DOHH2 (cell line): ENCODE data around the gene TGFBR2.

Experiments used
- H3F3A ChIP-seq: fragments of 200-600 bp; sonication (generic), shearing (Covaris generic); 2 replicates; pipeline ENCODE4 v1.6.0; 2016; ENCODE audit warnings: antibody characterized with exemption, mild to moderate bottlenecking; ENCODE audit not compliant: control insufficient read depth, insufficient read depth
- H3K27ac ChIP-seq: fragments of 200-600 bp; sonication (generic); 2 replicates; pipeline ENCODE4 v1.5.1; 2014; ENCODE audit warnings: low read depth, mild to moderate bottlenecking, low read length, moderate library complexity
- H3K27me3 ChIP-seq: fragments of 200-600 bp; sonication (generic); 2 replicates; pipeline ENCODE4 v1.6.1; 2014; ENCODE audit warnings: mild to moderate bottlenecking, low read length, mixed read lengths; ENCODE audit not compliant: control insufficient read depth
- H3K36me3 ChIP-seq: fragments of 200-600 bp; sonication (generic); 2 replicates; pipeline ENCODE4 v1.6.1; 2014; ENCODE audit warnings: mild to moderate bottlenecking, low read length, moderate library complexity, mixed read lengths; ENCODE audit not compliant: control insufficient read depth
- H3K4me1 ChIP-seq: fragments of 200-600 bp; sonication (generic); 2 replicates; pipeline ENCODE4 v1.6.1; 2014; ENCODE audit warnings: mild to moderate bottlenecking, low read length, mixed read lengths; ENCODE audit not compliant: control insufficient read depth
- H3K4me2 ChIP-seq: fragments of 200-600 bp; sonication (generic); 2 replicates; pipeline ENCODE4 v1.6.0; 2014; ENCODE audit warnings: mild to moderate bottlenecking, low read length, moderate library complexity
- H3K4me3 ChIP-seq: fragments of 200-600 bp; sonication (generic); 2 replicates; pipeline ENCODE4 v1.5.1; 2014; ENCODE audit warnings: mild to moderate bottlenecking, low read length, mixed read lengths
- H3K79me2 ChIP-seq: fragments of 200-600 bp; sonication (generic); 2 replicates; pipeline ENCODE4 v1.6.1; 2014; ENCODE audit warnings: mild to moderate bottlenecking, low read length, mixed read lengths; ENCODE audit not compliant: control insufficient read depth
- H3K9me2 ChIP-seq: fragments of 200-600 bp; sonication (generic); replicated peaks from 2 replicates; pipeline ENCODE4 v1.6.1; 2014; ENCODE audit warnings: mild to moderate bottlenecking, low read length, mixed read lengths; ENCODE audit not compliant: control insufficient read depth
- H3K9me3 ChIP-seq: fragments of 200-600 bp; sonication (generic); 2 replicates; pipeline ENCODE4 v1.6.1; 2014; ENCODE audit warnings: antibody characterized with exemption, low read length, mixed read lengths; ENCODE audit not compliant: control insufficient read depth, insufficient read depth
- H4K20me1 ChIP-seq: fragments of 200-600 bp; sonication (generic); 2 replicates; pipeline ENCODE4 v1.6.0; 2014; ENCODE audit warnings: low read depth, mild to moderate bottlenecking, antibody characterized with exemption, low read length, moderate library complexity; ENCODE audit not compliant: control insufficient read depth, insufficient read depth
- EZH2phosphoT487 ChIP-seq: fragments of 200-600 bp; sonication (generic); IDR thresholded peaks from 2 replicates; pipeline ENCODE4 v1.6.1; 2017; ENCODE audit warnings: borderline replicate concordance, mild to moderate bottlenecking, antibody characterized with exemption, low read length, moderate library complexity, mixed read lengths
- TF ChIP-seq, protein P1 (sequence below): fragments of 200-600 bp; sonication (generic); IDR thresholded peaks from one replicate; pipeline ENCODE4 v1.5.1; 2014; ENCODE audit warnings: antibody characterized with exemption, mild to moderate bottlenecking, low read depth, low read length; ENCODE audit not compliant: poor library complexity, severe bottlenecking

TGFBR2 gene

GRCh38 chr3:30583973-30584372, 22.4 kb upstream of the TGFBR2 start:
- Histone ChIP-seq H3K4me3 (no peak overlapping the region), H4K20me1 (no peaks in the 10 kb centered on the region), H3F3A (no peaks in the 10 kb centered on the region), H3K9me2 (no peaks in the 10 kb centered on the region), H3K4me1 (no peaks in the 10 kb centered on the region), H3K9me3 (no peaks in the 10 kb centered on the region), H3K27ac (no peak overlapping the region), H3K79me2 (no peaks in the 10 kb centered on the region), H3K4me2 (no peak overlapping the region), H3K36me3 (no peaks in the 10 kb centered on the region), H3K27me3 (no peaks in the 10 kb centered on the region)
- TF ChIP-seq EZH2phosphoT487, result no peak

DNA sequence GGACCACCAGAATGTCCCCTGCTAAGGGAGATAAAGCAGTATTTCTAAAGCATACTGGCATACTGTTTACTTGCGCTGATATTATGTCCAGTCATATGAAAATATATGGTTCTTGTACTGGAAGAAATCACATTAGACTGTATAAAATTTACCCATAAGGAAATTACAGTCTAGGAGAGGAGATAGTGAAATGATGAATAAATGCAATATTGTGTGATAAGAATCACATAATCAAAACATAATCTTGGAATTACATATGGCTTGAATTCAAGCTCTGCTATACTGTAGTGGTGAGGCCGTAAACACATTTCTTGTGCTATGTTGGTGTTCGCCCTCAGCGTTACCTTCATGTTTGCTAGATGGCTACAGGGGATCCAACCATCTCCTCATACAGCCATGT, 20.7 kb upstream of the TGFBR2 start:
- Histone ChIP-seq H4K20me1 (no peaks in the 10 kb centered on the region), H3K27ac (no peak overlapping the region), H3K79me2 (no peaks in the 10 kb centered on the region), H3K27me3 (no peaks in the 10 kb centered on the region), H3F3A (no peaks in the 10 kb centered on the region), H3K4me1 (no peaks in the 10 kb centered on the region), H3K4me3 (no peak overlapping the region), H3K9me3 (no peaks in the 10 kb centered on the region), H3K9me2 (no peaks in the 10 kb centered on the region), H3K36me3 (no peaks in the 10 kb centered on the region), H3K4me2 (no peak overlapping the region)
- TF ChIP-seq, protein P1, sequence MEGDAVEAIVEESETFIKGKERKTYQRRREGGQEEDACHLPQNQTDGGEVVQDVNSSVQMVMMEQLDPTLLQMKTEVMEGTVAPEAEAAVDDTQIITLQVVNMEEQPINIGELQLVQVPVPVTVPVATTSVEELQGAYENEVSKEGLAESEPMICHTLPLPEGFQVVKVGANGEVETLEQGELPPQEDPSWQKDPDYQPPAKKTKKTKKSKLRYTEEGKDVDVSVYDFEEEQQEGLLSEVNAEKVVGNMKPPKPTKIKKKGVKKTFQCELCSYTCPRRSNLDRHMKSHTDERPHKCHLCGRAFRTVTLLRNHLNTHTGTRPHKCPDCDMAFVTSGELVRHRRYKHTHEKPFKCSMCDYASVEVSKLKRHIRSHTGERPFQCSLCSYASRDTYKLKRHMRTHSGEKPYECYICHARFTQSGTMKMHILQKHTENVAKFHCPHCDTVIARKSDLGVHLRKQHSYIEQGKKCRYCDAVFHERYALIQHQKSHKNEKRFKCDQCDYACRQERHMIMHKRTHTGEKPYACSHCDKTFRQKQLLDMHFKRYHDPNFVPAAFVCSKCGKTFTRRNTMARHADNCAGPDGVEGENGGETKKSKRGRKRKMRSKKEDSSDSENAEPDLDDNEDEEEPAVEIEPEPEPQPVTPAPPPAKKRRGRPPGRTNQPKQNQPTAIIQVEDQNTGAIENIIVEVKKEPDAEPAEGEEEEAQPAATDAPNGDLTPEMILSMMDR, result no peak
- TF ChIP-seq EZH2phosphoT487, result no peak

DNA sequence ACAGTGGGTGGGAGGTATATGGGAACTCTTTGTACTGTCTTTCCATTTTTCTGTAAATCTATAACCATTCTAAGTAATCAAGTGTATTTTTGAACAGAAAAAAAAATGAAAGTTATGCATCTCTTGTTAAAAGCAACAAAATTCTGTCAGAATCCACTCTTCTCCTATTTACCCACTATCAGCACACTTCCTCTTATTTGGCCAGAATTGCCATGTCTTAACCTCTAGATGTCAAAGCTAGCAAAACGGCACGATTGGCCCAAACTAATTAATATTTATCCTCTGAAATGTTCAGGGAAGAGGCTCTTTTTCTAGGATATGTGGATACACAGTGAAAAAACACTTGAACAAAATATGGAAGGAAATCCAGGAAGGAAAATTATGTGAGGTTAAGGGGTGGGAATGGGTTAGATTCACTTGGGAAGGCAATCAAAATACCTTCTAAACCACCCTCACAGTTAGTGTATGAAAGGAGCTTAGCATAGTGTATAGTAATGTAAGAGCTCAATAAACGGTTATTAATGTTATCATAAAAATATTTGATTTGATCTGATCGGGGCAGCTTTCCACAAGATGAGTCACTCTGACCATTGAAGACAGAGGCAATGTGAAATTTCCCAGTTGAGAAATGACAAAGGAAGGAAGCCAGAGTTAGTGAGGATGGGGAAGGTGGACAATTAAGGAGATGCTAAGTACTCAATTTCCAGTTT, 20.1 kb upstream of the TGFBR2 start:
- Histone ChIP-seq H3K79me2 (no peaks in the 10 kb centered on the region), H3K4me2 (no peak overlapping the region), H3K36me3 (no peaks in the 10 kb centered on the region), H3K9me2 (no peaks in the 10 kb centered on the region), H3K27me3 (no peaks in the 10 kb centered on the region), H3K27ac (no peak overlapping the region), H3K4me1 (no peaks in the 10 kb centered on the region), H3K4me3 (no peak overlapping the region), H3F3A (no peaks in the 10 kb centered on the region), H3K9me3 (no peaks in the 10 kb centered on the region), H4K20me1 (no peaks in the 10 kb centered on the region)
- TF ChIP-seq, protein P1, result no peak
- no peak for TF ChIP-seq EZH2phosphoT487

DNA sequence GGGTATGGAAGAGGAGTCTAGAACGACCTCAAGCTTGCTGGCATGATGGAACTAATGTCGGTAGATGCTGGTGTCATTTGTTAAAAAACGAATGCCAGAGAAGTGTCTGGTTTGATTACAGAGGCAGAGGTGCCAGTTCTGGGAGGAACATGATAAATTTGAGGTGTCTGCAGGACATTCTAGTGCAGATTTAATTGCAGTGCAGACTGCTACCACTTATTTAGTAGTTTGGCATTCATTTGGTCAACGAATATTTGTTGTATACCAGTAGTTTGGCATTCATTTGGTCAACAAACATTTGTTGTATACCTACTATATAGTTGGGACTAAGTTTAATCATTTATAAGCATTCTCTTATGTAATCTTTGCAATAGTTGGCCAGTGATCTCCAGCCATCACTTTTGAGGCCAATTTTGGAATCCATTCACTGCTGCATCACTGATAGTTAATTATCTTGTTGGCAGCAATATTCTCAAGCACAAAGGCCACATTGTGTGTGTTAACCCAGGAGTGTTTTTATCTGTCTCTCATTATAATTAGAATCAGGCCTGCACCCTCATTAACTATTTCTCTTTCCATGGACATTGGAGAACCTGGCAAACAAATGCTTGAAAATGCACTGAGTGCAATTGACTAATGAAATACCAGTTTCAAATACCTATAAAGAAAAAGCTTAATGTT, 19.5 kb upstream of the TGFBR2 start:
- Histone ChIP-seq H3K4me2 (no peak overlapping the region), H3K4me1 (no peaks in the 10 kb centered on the region), H3K9me3 (no peaks in the 10 kb centered on the region), H3K27me3 (no peaks in the 10 kb centered on the region), H3K27ac (no peak overlapping the region), H3K79me2 (no peaks in the 10 kb centered on the region), H3K9me2 (no peaks in the 10 kb centered on the region), H3K4me3 (no peak overlapping the region), H4K20me1 (no peaks in the 10 kb centered on the region), H3K36me3 (no peaks in the 10 kb centered on the region), H3F3A (no peaks in the 10 kb centered on the region)
- TF ChIP-seq, protein P1, result no peak
- no peak for TF ChIP-seq EZH2phosphoT487
